Nephron progenitor cell (in vitro differentiated cells): ENCODE data around the gene DGCR8.
A peak's percentile ranks its signal among the peaks of the same experiment; 100 is the strongest.

Experiments used
- DNase-seq: peaks from one replicate; pipeline ENCODE4 v3.0.0; 2021
- H3K27ac Mint-ChIP-seq: 2 replicates; pipeline ENCODE4 v1.8.0; 2021; ENCODE audit warnings: mild to moderate bottlenecking, moderate library complexity, mixed read lengths
- H3K27me3 Mint-ChIP-seq: 2 replicates; pipeline ENCODE4 v1.8.0; 2021; ENCODE audit warnings: mild to moderate bottlenecking, low read depth, mixed read lengths; ENCODE audit not compliant: poor library complexity
- H3K36me3 Mint-ChIP-seq: 2 replicates; pipeline ENCODE4 v1.8.0; 2021; ENCODE audit warnings: low read depth, mixed read lengths
- H3K4me1 Mint-ChIP-seq: 2 replicates; pipeline ENCODE4 v1.8.0; 2021; ENCODE audit warnings: mixed read lengths
- H3K4me3 Mint-ChIP-seq: 2 replicates; pipeline ENCODE4 v1.8.0; 2021; ENCODE audit warnings: mild to moderate bottlenecking, moderate library complexity, mixed read lengths
- H3K9me3 Mint-ChIP-seq: 2 replicates; pipeline ENCODE4 v1.8.0; 2021; ENCODE audit warnings: mild to moderate bottlenecking, moderate library complexity, mixed read lengths
- TF ChIP-seq, protein P1 (sequence below): fragments of 200-600 bp; sonication (generic); IDR thresholded peaks from 2 replicates; pipeline ENCODE4 v1.5.0; 2021; ENCODE audit warnings: antibody characterized with exemption

The DGCR8 gene

DNA sequence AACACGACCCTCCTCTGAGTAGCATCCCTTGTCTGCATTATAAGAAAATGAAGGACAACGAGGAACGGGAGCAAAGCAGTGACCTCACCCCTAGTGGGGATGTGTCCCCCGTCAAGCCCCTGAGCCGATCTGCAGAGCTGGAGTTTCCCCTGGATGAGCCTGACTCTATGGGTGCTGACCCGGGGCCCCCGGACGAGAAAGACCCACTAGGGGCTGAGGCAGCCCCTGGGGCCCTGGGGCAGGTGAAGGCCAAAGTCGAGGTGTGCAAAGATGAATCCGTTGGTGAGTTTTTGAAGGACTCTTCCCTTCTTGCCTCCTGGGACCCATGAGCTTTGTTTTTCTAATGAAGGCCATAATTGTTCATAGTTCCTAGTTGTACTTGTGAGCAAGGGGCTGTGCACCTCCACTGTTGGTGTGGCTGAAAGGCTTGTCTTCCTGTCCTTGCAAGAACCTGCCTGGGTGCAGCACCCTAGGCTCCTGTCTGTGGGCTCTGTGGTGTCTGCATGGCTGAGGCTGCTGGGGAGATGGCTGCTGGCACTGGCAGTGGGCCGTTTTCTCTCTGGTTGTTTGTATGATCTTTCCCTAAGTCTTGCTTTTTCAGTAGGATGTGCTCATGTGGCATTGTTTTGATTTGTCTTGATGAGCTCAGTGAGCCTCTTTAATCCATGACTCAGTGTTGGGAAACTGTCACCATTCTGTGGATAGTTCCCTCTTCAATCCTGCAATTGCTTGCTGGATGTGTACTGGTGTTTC lies 10.1 kb downstream of the DGCR8 start:
- Mint-ChIP-seq H3K4me1 (peaks cover 6% of the 10 kb centered on the region), H3K27ac (peak overlapping the region; percentile 66), H3K9me3 (no peaks in the 10 kb centered on the region), H3K36me3 (peaks cover 94% of the 10 kb centered on the region), H3K4me3 (no peak overlapping the region), H3K27me3 (no peaks in the 10 kb centered on the region)
- TF ChIP-seq, protein P1, sequence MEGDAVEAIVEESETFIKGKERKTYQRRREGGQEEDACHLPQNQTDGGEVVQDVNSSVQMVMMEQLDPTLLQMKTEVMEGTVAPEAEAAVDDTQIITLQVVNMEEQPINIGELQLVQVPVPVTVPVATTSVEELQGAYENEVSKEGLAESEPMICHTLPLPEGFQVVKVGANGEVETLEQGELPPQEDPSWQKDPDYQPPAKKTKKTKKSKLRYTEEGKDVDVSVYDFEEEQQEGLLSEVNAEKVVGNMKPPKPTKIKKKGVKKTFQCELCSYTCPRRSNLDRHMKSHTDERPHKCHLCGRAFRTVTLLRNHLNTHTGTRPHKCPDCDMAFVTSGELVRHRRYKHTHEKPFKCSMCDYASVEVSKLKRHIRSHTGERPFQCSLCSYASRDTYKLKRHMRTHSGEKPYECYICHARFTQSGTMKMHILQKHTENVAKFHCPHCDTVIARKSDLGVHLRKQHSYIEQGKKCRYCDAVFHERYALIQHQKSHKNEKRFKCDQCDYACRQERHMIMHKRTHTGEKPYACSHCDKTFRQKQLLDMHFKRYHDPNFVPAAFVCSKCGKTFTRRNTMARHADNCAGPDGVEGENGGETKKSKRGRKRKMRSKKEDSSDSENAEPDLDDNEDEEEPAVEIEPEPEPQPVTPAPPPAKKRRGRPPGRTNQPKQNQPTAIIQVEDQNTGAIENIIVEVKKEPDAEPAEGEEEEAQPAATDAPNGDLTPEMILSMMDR, result no peak
- DNase-seq, result no peak

- Mint-ChIP-seq H3K27ac (no peak overlapping the region), H3K27me3 (no peaks in the 10 kb centered on the region), H3K4me1 (no peaks in the 10 kb centered on the region), H3K9me3 (no peaks in the 10 kb centered on the region), H3K36me3 (peaks cover 95% of the 10 kb centered on the region), H3K4me3 (no peak overlapping the region)
- TF ChIP-seq, protein P1, result no peak
- DNase-seq, result no peak
Measured at GRCh38 chr22:20090730-20091240, 10.7 kb downstream of the DGCR8 start.

- H3K27ac Mint-ChIP-seq, result peak overlapping the region; percentile 85
- H3K27me3 Mint-ChIP-seq, result peaks cover under 1% of the 10 kb centered on the region
- H3K4me1 Mint-ChIP-seq, result no peaks in the 10 kb centered on the region
- TF ChIP-seq, protein P1, result no peak
- no peak overlapping the region for H3K4me3 Mint-ChIP-seq
- peaks cover 96% of the 10 kb centered on the region for H3K36me3 Mint-ChIP-seq
- H3K9me3 Mint-ChIP-seq, result peaks cover under 1% of the 10 kb centered on the region
- no peak for DNase-seq
Measured at GRCh38 chr22:20091690-20092476, 11.8 kb downstream of the DGCR8 start.

DNA sequence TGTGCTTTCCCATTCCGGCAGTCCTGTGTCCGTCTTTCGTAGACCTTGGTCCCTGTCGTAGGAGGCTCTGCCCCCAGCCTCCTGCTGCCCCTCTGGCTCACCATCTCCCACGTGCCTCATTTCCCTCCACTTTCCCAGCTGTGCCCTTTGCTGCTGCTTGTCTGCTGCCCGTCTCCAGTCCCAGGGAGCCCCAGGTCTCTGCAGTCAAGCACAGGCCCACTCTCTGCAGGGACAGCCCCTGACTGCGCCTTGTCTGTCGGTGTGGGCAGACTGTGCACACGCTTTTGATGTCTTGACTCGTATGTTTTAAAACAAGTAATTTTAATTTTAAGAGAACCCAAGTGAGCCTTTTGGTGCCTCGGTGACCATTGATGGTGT lies 12.4 kb downstream of the DGCR8 start:
- Mint-ChIP-seq H3K9me3 (peaks cover 4% of the 10 kb centered on the region), H3K4me3 (no peak overlapping the region), H3K27me3 (peaks cover 4% of the 10 kb centered on the region), H3K36me3 (peaks cover 96% of the 10 kb centered on the region), H3K4me1 (no peaks in the 10 kb centered on the region), H3K27ac (no peak overlapping the region)
- no peak for DNase-seq
- TF ChIP-seq, protein P1, result no peak

GRCh38 chr22:20093418-20094196 lies 13.6 kb downstream of the DGCR8 start:
- TF ChIP-seq, protein P1, result no peak
- Mint-ChIP-seq H3K4me1 (no peaks in the 10 kb centered on the region), H3K27me3 (peaks cover 4% of the 10 kb centered on the region), H3K4me3 (no peak overlapping the region), H3K27ac (no peak overlapping the region), H3K9me3 (peaks cover 4% of the 10 kb centered on the region), H3K36me3 (peaks cover 98% of the 10 kb centered on the region)
- DNase-seq, result no peak
